NOMO-1 (cell line): ENCODE data around the gene IFT122.

ENCODE experiments used
- DNase-seq, 2 experiments: peaks; one replicate each; lab custom pipeline; 2025; ENCODE audit not compliant: unreplicated experiment in 2 of 2; lab: John Stamatoyannopoulos, UW

The IFT122 gene

DNA sequence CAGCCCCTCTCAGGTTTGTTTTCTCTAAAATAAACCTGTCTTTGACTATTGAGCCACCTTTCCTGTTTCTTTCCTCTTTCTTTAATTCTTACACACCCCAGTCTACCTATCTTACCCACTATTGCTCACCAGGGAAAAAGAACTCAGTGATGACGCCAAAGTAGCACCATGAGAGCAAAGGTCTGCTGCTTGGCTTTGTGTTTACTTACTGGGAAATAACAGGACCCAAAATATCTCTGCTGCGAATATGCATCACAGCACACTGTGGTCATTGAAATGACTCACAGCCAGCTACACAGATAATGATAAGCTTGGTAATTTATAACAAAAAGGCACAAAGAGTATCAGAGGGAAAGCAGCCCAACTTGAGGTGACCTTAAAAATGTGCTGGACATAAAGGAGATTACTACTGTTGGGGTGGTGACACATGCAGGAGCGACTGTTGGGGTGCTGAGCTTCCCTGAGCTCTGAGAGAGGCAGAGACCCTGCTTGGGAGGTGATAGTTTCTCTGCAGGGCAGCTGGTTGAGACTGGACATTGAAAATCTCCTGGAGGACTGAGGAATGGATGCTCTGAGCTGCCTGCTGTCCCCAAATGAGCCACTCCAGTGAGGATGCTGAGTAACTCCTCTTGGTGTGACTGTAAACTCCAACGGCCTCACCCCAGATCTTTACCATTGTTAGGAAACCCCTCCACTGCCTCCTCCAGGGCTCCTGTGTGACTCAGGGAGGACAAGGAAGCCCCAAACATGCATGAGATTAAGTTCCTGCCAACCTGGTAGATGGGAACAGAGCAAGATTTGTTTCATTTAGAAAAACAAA lies 26.1 kb upstream of the IFT122 start:
- DNase-seq = no peak

DNA sequence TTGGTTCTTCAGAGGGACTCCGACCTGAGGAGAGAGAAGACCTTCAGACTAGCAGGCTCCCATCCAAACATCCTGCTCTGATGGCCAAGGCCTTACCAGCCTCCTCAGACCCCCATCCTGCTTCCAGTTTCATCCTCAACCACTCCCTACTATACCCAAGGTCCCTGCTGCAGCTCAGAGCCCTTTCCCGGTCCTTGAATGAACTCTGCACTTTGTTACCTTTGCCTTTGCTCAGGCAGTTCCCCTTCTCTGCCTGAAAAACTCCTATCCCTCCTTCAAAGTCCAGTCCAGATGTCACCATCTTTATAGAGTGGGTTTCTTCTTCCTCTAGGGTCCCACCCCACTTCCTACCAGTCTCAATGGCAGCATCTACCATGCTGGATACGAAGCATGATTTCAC lies 24.6 kb upstream of the IFT122 start:
- DNase-seq = no peak

- DNase-seq = no peak
These were observed 24.2 kb upstream of the IFT122 start for GRCh38 chr3:129415830-129416229.

DNA sequence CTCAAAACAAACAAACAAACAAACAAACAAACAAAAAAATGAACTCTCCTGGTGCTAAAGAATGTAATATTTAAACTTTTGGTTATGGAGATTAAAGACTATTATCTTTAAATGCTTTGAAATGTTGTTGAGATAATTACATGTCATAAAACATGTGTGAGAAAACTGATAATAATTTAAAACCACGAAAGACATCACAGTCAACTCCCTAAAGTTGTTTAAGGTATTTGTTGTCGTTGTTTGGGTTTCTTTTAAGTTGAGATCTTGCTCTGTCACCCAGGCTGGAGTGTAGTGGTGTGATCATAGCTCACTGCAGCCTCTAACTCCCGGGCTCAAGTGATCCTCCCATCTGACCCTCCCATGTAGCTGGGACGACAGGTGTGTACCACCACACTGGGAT lies 23.6 kb upstream of the IFT122 start:
- DNase-seq = no peak

DNA sequence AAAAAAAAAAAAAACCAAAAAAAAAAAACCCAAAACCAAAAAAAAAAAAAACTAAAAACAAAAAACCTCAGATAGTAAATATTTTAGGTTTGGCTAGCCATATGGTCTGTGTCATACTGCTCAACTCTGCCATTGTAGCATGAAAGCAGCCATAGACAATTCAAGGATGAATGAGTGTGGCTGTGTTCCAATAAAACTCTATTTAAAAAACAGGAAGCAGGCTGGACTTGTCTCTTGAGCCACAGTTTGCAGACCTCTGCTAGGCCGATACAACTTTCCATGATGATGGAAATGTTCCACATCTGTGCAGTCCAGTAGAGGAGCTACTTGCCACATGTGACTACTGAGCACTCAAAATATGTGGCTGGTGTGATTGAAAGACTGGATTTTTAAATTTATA lies 22.7 kb upstream of the IFT122 start:
- DNase-seq = peak in 1 of 2 experiments; percentile 16

DNA sequence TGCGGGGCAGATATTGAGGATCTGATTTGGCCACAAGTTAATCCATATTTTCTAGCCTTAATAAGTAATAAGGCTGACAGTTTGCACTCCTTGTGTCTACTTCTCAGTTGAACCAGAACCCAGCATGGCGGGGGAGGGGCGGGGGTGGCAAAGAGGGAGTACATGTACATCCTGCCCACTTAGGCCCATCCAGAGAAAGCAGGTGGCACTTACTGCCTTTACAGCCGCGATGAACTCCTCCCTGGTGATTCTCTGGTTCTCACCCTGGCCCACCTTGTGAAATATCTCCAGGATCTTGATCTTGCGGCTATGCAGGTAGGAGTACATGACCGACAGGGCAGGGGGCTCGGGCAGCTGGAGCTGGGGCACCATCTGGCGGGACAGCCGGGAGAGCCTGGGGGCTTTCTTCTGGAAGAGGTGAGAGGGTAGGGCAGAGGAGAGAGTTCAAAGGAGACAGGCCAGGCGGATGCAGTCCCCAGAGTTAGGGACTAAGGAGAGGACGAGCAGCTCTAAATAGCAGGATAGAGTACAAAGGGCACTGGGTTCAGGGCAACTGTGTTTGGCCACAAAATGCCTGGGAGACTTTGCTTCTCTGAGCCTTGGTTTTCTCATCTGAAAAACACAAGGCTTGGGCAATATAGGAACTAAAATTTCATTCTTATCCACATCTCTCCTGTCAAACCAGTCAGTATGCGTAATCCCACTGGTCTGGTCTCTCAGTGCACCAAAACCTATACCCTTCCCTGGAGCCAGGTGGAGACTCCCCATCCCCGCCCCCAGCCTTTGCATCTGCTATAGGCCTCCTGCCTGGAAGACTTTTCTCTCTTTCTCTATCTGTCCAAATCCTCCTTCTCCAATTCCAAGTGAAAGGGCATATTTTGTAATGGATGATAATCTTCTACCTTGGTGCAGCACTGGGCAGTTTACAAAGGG lies 21.7 kb upstream of the IFT122 start:
- DNase-seq = no peak

- DNase-seq = no peak
These were observed 20.5 kb upstream of the IFT122 start for GRCh38 chr3:129419476-129419875.

DNA sequence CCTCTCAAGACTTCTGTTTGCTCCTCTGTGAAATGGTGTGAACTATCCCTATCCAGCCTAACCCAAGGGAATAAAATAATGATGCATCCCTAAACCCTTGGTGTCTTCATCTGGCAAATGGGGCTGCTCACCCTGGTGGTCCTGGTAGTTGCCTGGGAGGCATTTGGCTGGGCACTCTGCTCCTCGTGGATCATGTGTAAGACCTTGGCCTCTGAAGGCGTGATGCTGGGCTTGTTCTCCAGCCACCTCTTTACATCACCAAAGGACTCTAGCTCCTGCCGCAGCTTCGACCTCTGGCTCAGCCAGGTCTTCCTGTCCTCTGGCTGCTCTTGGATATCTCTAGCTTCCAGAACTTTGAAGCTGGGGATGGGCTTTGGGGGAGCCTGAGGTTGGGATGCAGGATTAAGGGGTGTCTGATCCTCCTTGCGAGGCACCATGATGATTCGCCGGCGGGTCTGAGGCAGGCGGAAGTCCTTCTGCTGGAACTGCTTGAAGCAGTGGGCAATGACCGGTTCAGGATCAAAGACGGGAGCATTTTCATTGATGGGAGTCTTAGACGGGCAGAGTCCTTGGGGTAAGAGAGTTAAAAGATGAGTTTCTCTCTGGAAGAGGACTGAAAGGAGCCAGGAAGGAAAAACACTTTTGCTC lies 18.7 kb upstream of the IFT122 start:
- DNase-seq = no peak

DNA sequence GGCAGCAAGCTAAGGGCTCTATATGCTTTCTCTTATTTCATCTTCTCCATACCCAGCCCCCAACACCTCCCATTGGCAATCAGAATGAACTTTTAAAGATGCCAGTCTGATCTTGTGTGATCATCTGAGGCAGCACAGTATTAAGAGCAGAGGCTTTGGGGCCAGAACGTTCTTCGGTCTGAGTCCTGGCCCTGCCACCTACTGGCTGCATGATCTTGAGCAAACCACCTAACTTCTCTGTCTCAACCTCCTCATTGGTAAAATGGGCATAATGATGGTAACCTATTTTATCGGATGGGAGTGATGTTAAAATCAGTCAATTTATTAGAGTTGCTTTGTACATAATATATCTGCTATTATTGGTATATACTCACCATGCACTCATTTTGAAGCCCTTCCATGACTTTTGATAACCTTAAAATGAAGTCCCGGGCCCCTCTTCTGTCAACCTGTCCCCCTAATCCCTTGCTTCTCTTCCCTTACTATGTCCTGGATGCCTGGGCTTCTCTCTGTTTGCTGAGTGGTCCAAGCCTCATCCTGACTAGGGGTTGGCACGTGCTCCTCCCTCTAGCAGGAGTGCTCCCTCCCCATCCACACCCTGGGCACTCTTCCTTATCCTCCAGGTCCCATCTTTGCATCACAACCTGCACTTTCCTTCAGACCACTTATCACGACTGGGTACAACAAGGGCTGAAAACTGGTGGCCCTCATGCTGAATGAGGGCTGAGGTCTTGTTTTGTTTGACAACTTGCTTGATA lies 17.9 kb upstream of the IFT122 start:
- DNase-seq = no peak

GRCh38 chr3:129422897-129423296 lies 17.1 kb upstream of the IFT122 start:
- no peak for DNase-seq

GRCh38 chr3:129424185-129424841 lies 15.7 kb upstream of the IFT122 start:
- peak; percentile 83 to 93 for DNase-seq

GRCh38 chr3:129425213-129425612 lies 14.8 kb upstream of the IFT122 start:
- DNase-seq = no peak

- no peak for DNase-seq
These were observed 14.4 kb upstream of the IFT122 start for GRCh38 chr3:129425619-129426018.

DNA sequence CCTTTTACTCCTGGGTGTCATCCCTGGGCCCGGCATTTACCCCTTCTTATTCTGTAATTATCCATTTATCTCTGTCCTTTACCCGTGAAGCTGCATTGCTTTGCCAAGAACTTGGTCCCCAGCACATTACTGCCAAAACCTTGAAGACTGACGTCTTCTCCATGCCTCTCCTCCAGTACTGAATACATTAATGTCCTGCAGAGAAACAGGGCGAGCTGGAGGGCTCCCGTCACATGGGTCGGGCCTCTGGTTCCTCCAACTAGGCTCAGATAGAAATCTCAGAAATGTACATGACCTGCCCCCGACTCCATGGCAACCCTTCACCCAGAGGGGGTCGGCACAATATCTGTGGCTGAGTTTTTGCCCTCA lies 12.0 kb upstream of the IFT122 start:
- DNase-seq = no peak

DNA sequence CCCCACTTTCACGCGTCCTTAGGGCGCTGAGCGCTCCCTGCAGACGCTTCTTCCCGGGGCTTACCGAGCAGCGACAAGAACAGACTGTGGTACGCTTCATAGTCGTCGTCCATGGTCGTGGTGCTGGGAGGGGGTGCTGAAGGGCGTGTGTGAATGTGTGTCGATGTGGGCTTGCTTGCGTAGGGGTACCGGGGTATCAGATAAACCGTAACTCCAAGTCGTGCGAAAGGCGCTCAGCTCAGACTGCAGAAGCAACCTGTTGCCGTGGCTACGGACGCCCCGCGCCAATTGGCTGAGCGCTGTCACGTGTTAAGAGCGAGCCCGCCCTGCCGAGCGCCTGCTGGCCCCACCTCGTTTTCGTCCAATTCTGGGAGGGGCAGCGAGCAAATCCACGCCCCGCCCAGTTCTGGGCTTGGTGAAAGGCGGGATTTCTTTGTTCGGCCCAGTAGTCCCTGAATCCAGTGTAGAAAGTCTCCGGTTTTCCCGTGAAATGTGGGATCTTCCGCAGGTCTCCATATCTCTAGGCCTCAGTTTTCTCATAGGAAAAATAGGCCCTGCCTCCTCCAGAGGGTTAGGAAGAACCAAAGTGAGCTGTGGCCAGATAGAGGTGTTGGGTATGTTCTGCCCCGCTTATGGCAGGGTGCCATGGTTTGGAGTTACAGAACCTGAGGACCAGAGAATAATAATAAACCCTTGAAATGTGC lies 11.5 kb upstream of the IFT122 start, which contains the start of gene EFCAB12:
EFCAB12 (minus strand) TSS at position 261 of the 704 bp plus-strand sequence; CDS start at position 113, 148 bp downstream.
- no peak for DNase-seq

DNA sequence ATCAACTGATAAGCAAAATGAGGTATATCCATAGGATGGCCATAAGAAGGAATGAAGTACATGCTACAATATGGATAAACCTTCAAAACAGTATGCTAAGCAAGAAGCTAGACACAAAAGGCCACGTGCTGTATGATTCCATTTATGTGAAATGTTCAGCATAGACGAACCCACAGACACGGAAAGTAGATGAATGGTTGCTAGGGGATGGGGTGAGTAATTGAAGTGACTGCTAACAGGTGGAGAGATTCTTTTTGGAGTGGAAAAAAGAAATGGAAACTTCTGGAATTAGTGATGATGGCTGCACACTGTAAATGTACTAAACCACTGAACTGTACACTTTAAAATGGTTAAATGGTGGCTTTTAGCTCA lies 11.0 kb upstream of the IFT122 start:
- no peak for DNase-seq

- DNase-seq = no peak
These were observed 10.4 kb upstream of the IFT122 start for GRCh38 chr3:129429602-129430001.

- DNase-seq = no peak
These were observed 8.0 kb upstream of the IFT122 start for GRCh38 chr3:129432036-129432435.

GRCh38 chr3:129432671-129433070 lies 7.4 kb upstream of the IFT122 start:
- no peak for DNase-seq
